Peyer's patch (tissue), 4 donors: ENCODE results near the gene CDH23.

ENCODE experiments used
- POLR2A ChIP-seq, 2 donors: fragments of 450-650 bp; IDR thresholded peaks; one replicate each; pipeline ENCODE4 v1.5.1; 2017; ENCODE audit warnings: antibody characterized with exemption in 2 of 2, mild to moderate bottlenecking in 2 of 2, moderate library complexity in 2 of 2
- TF ChIP-seq, protein P1 (sequence below), 6 experiments: fragments of 450-650 bp in 4 of 6; fragments of 200-600 bp in 2 of 6; sonication (generic) in 1 of 6; IDR thresholded peaks; one replicate each; pipeline ENCODE4 v1.5.1; 2017 to 2019; ENCODE audit warnings: antibody characterized with exemption in 6 of 6, mild to moderate bottlenecking in 3 of 6, moderate library complexity in 1 of 6

DNA sequence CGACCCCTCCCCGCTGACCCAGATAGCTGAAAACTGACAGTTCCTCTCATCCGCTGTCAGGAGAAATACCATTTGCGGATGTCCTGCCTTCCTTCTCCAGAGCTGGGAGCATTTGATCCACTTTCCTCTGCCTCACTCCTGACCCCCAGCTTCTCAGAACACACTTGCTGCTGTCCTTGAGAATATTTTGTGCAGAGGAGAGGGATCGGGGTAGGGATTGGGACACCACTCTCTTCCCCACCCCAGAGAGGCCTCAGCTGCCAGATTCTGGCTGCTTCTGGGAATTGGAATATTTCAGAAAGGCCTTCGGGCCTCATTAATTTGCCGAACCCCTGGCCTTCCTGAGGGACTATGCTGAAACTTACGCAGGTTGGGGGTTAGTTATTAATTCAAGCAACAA lies 225.9 kb downstream of the CDH23 start:
- TF ChIP-seq, protein P1, sequence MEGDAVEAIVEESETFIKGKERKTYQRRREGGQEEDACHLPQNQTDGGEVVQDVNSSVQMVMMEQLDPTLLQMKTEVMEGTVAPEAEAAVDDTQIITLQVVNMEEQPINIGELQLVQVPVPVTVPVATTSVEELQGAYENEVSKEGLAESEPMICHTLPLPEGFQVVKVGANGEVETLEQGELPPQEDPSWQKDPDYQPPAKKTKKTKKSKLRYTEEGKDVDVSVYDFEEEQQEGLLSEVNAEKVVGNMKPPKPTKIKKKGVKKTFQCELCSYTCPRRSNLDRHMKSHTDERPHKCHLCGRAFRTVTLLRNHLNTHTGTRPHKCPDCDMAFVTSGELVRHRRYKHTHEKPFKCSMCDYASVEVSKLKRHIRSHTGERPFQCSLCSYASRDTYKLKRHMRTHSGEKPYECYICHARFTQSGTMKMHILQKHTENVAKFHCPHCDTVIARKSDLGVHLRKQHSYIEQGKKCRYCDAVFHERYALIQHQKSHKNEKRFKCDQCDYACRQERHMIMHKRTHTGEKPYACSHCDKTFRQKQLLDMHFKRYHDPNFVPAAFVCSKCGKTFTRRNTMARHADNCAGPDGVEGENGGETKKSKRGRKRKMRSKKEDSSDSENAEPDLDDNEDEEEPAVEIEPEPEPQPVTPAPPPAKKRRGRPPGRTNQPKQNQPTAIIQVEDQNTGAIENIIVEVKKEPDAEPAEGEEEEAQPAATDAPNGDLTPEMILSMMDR (IDR thresholded peaks at IDR 0.05) = no peak
- TF ChIP-seq POLR2A (IDR thresholded peaks at IDR 0.05) = no peak
